ENCODE results near the gene LRRIQ4.

DNA sequence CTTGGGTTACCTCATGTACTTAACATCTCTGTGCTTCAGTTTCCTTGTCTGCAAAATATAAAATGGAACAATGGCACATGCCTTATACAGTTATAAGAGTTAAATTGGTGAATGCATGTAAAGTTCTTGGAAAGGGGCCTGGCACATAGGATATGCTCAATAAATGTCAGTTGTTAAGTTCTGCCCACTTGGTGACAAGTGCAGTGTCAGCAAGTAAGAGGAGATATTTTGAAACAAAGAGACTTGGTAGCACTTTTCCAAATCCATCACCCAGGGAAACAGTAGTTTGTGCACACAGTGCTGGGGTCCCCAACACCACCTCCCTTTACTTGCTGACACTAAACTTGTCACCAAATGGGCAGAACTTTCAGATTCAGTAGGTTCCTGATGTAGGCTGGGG is 37.9 kb downstream of the LRRIQ4 start:
- TF ChIP-seq, protein P1, sequence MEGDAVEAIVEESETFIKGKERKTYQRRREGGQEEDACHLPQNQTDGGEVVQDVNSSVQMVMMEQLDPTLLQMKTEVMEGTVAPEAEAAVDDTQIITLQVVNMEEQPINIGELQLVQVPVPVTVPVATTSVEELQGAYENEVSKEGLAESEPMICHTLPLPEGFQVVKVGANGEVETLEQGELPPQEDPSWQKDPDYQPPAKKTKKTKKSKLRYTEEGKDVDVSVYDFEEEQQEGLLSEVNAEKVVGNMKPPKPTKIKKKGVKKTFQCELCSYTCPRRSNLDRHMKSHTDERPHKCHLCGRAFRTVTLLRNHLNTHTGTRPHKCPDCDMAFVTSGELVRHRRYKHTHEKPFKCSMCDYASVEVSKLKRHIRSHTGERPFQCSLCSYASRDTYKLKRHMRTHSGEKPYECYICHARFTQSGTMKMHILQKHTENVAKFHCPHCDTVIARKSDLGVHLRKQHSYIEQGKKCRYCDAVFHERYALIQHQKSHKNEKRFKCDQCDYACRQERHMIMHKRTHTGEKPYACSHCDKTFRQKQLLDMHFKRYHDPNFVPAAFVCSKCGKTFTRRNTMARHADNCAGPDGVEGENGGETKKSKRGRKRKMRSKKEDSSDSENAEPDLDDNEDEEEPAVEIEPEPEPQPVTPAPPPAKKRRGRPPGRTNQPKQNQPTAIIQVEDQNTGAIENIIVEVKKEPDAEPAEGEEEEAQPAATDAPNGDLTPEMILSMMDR (IDR thresholded peaks at IDR 0.05 in 4 of 5, conservative IDR thresholded peaks at IDR 0.05 in 1 of 5), result no peak
- TF ChIP-seq POLR2A (IDR thresholded peaks at IDR 0.05), result no peak
